Left forelimb (tissue), 1 donor: ENCODE measurements around the gene NELFB.
A peak's percentile ranks its signal among the peaks of the same experiment; 100 is the strongest.

Experiments
- DNase-seq: peaks from one replicate; pipeline ENCODE4 v3.0.0-alpha.2; 2018; ENCODE audit warnings: low spot score

The NELFB gene

GRCh38 chr9:137281345-137282116 is 26.4 kb downstream of the NELFB start:
- peak; percentile 60 for DNase-seq

GRCh38 chr9:137286975-137287383 is 31.9 kb downstream of the NELFB start:
- DNase-seq: no peak

DNA sequence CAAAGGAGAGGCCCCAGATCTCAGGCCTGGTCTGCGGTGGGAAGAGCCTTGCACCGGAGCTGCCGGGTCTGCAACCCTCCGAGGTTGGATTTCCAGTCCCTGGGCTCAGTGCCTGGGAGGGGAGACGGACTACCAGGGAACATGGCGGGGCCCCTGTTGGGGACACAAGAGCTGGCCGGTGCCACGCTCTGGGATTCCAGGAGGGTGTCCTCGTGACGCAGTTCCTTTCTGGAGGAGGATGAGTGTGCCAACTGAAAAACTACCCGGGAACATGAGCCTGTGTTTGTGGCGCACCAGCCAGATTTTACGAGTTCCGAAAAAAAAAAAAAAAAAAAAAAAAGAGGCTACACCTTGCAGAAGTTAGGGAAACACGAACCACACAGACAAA is 38.0 kb downstream of the NELFB start:
- DNase-seq: no peak

- no peak for DNase-seq
Observed at GRCh38 chr9:137293482-137294090, 38.5 kb downstream of the NELFB start.

DNA sequence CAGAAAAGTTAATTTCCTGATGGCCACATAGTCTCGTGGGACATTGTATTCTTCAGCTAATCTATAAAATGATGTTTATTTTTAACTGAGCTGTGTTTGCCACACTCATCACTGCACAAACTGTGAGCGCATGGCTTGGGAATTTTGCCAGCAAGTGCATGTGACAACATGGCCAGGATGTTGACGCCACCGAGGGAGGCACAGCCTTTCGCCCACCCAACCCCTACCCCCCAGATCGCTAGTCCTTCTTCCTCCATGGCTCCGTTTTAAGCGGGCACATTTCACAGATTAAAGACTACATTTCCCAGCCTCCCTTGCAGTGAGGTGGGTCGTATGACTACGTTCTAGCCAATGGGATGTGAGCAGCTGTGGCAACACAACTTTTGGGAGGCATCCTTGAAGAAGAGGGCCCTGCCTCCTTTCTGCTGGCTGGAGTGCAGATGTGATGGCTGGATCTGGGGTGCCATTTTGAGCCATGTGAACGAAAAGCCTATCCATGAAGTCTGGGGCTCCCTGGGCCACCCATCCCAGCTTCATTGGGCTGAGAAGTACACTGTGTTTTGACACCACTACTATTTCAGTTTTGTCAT is 39.1 kb downstream of the NELFB start:
- no peak for DNase-seq

GRCh38 chr9:137294681-137295237 is 39.6 kb downstream of the NELFB start:
- DNase-seq: no peak

DNA sequence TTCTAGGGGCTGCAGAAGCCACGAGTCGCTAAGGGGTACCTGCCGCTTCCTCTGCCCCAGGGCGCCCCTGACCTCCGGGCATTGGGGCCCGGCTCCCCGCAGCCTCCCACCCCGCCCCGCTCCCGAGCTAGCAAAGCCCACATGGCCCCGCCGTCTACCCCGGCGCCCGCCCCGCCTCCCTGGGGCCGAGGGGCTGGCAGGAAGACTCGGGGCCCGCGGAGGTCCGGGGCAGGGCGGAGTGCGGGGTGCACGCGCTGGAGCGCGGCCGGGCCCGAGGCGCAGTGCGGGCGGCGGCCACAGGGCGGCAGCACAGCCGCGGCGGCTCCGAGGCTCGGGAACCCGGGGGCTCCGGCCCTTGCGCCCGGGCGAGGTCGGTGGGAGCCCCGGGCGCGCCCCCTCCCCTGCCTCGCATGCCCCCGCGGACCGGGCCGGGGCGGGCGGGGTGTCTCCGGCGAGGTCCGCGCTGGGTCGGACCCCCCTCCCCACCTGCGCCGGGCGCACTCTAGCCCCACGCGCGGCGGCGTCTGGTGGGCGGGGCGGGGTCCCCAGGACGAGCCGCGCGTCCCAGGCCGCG is 40.2 kb downstream of the NELFB start:
- no peak for DNase-seq

GRCh38 chr9:137295849-137296669 is 40.9 kb downstream of the NELFB start:
- no peak for DNase-seq

GRCh38 chr9:137296670-137297664 is 41.8 kb downstream of the NELFB start:
- no peak for DNase-seq

- DNase-seq: no peak
Observed at GRCh38 chr9:137297966-137298365, 42.8 kb downstream of the NELFB start.

GRCh38 chr9:137298401-137299202 is 43.5 kb downstream of the NELFB start:
- DNase-seq: no peak

- DNase-seq: no peak
Observed at GRCh38 chr9:137299203-137299565, 44.1 kb downstream of the NELFB start.

DNA sequence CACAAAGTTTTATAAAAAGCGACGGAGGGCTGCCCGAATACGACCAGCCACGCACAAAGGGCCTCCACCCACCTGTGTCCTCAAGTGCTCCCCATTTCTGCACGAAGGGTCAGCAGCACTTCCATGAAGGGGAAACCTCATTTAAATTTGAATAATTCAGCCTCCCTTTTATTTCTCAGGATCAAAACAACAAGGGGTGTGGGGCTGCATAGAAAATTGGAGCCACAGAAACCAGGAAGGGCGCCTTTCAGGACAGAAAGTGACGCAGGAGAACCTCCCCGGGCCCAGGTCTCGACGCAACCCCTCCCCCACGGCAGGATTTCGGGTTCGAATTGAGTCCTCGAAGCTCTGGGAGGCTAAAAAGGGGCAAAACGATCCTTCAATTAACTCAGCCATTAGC is 44.8 kb downstream of the NELFB start:
- DNase-seq: no peak

GRCh38 chr9:137300567-137301080 is 45.5 kb downstream of the NELFB start:
- DNase-seq: peak; percentile 63

DNA sequence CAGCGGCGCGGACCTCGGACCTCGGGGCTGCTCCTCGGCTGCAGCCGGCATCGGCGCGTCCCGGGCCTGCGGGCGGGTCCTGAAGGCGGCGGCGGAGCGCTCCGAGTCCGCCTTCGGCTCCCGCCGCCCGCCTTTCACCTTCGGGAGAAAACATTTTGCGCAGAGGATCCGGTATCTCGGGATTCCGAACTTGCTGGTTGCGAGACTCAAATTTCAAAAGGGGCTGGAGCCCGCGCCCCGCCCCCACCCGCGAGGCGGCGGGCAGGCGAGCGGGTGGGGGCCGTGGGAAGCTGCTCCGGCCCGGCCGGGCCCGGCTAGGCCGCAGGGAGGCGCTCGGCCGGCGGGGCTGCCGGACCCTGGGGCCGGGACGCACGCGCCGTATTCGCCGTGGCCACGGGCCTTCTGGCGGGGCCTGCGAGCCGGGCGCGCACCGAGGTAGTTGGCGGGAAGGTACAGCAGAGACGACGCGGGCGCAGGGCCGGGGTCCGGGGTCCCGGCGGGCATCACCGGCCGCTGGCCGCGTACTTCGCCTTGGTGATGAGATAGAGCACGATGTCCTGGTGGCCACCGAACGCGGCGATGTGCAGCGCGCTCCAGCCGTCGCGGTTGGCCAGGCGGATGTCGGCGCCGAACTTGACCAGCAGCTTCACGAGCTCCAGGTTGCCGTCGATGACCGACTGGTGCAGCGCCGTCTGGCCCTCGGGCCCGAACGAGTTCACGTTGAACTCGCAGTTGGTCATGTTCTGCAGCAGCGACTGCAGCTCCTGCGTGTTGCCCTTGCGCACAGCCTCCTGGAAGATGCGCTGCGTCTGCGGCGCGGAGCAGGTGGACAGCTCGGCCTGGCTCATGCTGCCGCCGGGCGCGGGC is 46.2 kb downstream of the NELFB start:
- DNase-seq: peak; percentile 74

- DNase-seq: peak; percentile 90
Observed at GRCh38 chr9:137302118-137302448, 47.0 kb downstream of the NELFB start, which contains the start of gene NRARP. Gene NRARP (minus strand): TSS chr9:137302271. CDS start chr9:137301928, 343 bp downstream.

DNA sequence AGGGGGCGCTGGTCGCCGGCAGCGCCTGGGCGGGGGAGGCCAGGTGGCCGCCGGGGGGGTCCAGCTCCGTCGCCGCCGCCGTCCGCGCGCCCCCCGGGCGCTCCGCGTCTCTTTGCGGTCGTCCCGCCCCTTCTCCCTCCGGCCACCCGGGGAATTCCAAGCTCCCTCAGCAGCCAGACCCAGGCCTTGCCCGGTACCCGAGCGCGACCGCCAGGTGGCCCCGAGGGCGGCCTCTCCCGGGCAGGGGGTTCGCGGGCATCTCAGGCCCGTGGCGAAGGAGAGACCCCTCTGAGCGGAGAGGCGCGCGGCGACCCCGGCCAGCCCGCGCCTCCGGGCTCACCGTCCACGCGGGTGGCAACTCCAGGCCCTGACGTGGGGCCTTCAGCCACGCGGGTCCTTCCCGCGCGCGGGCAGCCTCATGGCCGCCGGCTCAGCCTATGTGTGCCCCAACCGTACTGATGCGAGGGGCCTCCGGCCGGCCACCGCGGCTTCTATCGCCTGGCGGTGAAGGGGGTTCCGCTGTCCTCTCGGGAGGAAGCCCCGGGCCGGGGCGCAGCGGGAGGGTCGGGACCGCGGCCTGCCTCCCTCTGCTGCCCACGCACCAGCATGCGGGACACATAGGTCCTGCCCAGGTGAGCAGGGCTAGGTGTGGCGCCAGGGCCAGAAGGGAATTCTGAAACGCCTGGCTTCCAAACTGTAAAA is 47.5 kb downstream of the NELFB start:
- DNase-seq: peak; percentile 64
